Endothelial cell of umbilical vein (primary cell): Measurements from ENCODE around the gene MRTFA. TPM values are rescaled to one million over a fixed set of nuclear protein-coding genes. Genes with fewer than 3 reads are reported as not detected.

Experiments used
- BruUV-seq: library from RNA; stranded (reverse); fragments of 400-500 nt; replicated peaks from 2 replicates; lab custom pipeline; 2021; lab: Mats Ljungman, UMichigan
- CTCF ChIA-PET: fragments of 300-600, 350-600 bp; sonication (Branson Sonifier 250); formaldehyde crosslinking; loops from one replicate; lab custom pipeline; 2021; ENCODE audit warnings: antibody characterized with exemption, inconsistent platforms; lab: Charles Lee
- POLR2A ChIA-PET: fragments of 300-600, 350-600 bp; sonication (Branson Sonifier 250); formaldehyde crosslinking; loops from one replicate; lab custom pipeline; 2021; ENCODE audit warnings: antibody characterized with exemption, inconsistent platforms; lab: Charles Lee
- DNase-seq: peaks from one replicate; pipeline ENCODE4 v3.0.0-alpha.2; 2011; ENCODE audit warnings: low read depth, low spot score
- FAIRE-seq: peaks from 2 replicates; lab custom pipeline; 2011; peaks lifted over from hg19 to GRCh38; lab: Jason Lieb, UNC
- H2AFZ ChIP-seq: 2 replicates; pipeline ENCODE4 v1.6.0; 2012; ENCODE audit warnings: low read depth, low read length, control low read depth, inconsistent platforms
- H3K27ac ChIP-seq: 2 replicates; pipeline ENCODE4 v1.5.1; 2011; ENCODE audit warnings: low read depth, mild to moderate bottlenecking, control low read depth, low read length, moderate library complexity; ENCODE audit not compliant: insufficient read depth
- H3K27me3 ChIP-seq, 2 experiments: 2 replicates each; pipeline versions ENCODE4 v1.6.0 to v1.6.1; 2011; ENCODE audit warnings: low read length in 2 of 2, mixed read lengths in 1 of 2; ENCODE audit not compliant: control insufficient read depth in 2 of 2, insufficient read depth in 2 of 2
- H3K36me3 ChIP-seq, 2 experiments: 2 replicates in 1 of 2; 3 replicates in 1 of 2; pipeline ENCODE4 v1.5.1; 2011; ENCODE audit warnings: low read length in 2 of 2, mild to moderate bottlenecking in 1 of 2, moderate library complexity in 1 of 2; ENCODE audit not compliant: control insufficient read depth in 2 of 2, insufficient read depth in 2 of 2; ENCODE audit errors: extremely low read depth in 1 of 2
- H3K4me1 ChIP-seq: 3 replicates; pipeline ENCODE4 v1.5.1; 2011; ENCODE audit warnings: mild to moderate bottlenecking, low read length; ENCODE audit not compliant: control insufficient read depth, insufficient read depth; ENCODE audit errors: extremely low read depth
- H3K4me2 ChIP-seq: 2 replicates; pipeline ENCODE4 v1.6.1; 2011; ENCODE audit warnings: low read length, control low read depth, mixed read lengths; ENCODE audit not compliant: insufficient read depth
- H3K4me3 ChIP-seq, 3 experiments: fragments of 200-600 bp in 1 of 3; sonication (generic), shearing (Covaris generic) in 1 of 3; replicated peaks in 1 of 3; 2 replicates each; pipeline ENCODE4 v1.5.1; 2011 to 2016; ENCODE audit warnings: control low read depth in 3 of 3, low read length in 3 of 3, mild to moderate bottlenecking in 2 of 3, inconsistent platforms in 1 of 3, low read depth in 1 of 3, moderate library complexity in 1 of 3; ENCODE audit not compliant: insufficient read depth in 1 of 3
- H3K79me2 ChIP-seq: 2 replicates; pipeline ENCODE4 v1.6.0; 2012; ENCODE audit warnings: low read length, inconsistent platforms; ENCODE audit not compliant: control insufficient read depth, insufficient read depth
- H3K9ac ChIP-seq: replicated peaks from 2 replicates; pipeline ENCODE3; 2011; ENCODE audit warnings: low read length, control low read depth; ENCODE audit not compliant: insufficient read depth; ENCODE audit errors: extremely low read depth
- H3K9me1 ChIP-seq: replicated peaks from 3 replicates; pipeline ENCODE4 v1.6.0; 2011; ENCODE audit warnings: mild to moderate bottlenecking, low read length; ENCODE audit not compliant: control insufficient read depth, insufficient read depth; ENCODE audit errors: extremely low read depth
- H3K9me3 ChIP-seq: replicated peaks from 2 replicates; pipeline ENCODE4 v1.5.1; 2012; ENCODE audit warnings: low read length, inconsistent platforms; ENCODE audit not compliant: control insufficient read depth, insufficient read depth
- H4K20me1 ChIP-seq: replicated peaks from 2 replicates; pipeline ENCODE3; 2011; ENCODE audit warnings: mild to moderate bottlenecking, low read length; ENCODE audit not compliant: control insufficient read depth, insufficient read depth; ENCODE audit errors: extremely low read depth
- CTCF ChIP-seq, 2 donors: IDR thresholded peaks; 1 replicate in 1 of 2; 2 replicates in 1 of 2; pipeline ENCODE4 v1.5.1; 2011; ENCODE audit warnings: low read length in 2 of 2, mild to moderate bottlenecking in 2 of 2, moderate library complexity in 2 of 2, control low read depth in 1 of 2, inconsistent platforms in 1 of 2, low read depth in 1 of 2; ENCODE audit not compliant: insufficient read depth in 1 of 2; ENCODE audit errors: extremely low read depth in 1 of 2
- EZH2 ChIP-seq: IDR thresholded peaks from 2 replicates; pipeline ENCODE4 v1.6.1; 2012; ENCODE audit warnings: borderline replicate concordance, low read depth, mild to moderate bottlenecking, moderate library complexity, low read length, inconsistent platforms; ENCODE audit not compliant: severe bottlenecking
- FOS ChIP-seq: IDR thresholded peaks from 2 replicates; pipeline ENCODE4 v1.6.1; 2011; ENCODE audit warnings: mild to moderate bottlenecking, low read length, moderate library complexity, borderline replicate concordance; ENCODE audit not compliant: insufficient read depth
- GATA2 ChIP-seq: IDR thresholded peaks from 2 replicates; pipeline ENCODE4 v1.7.0; 2011; ENCODE audit warnings: low read depth, mild to moderate bottlenecking, moderate library complexity, mixed read lengths, low read length; ENCODE audit not compliant: insufficient read length, insufficient read depth
- JUN ChIP-seq: IDR thresholded peaks from 2 replicates; pipeline ENCODE4 v1.6.1; 2011; ENCODE audit warnings: borderline replicate concordance, low read depth; ENCODE audit not compliant: insufficient read length, insufficient read depth
- MAX ChIP-seq: IDR thresholded peaks from 2 replicates; pipeline ENCODE4 v1.6.1; 2011; ENCODE audit not compliant: insufficient read depth, insufficient read length
- MYC ChIP-seq: IDR thresholded peaks from one replicate; pipeline ENCODE4 v1.6.1; 2011; ENCODE audit warnings: mild to moderate bottlenecking, low read depth, low read length
- POLR2A ChIP-seq: IDR thresholded peaks from 2 replicates; pipeline ENCODE4 v1.6.1; 2012; ENCODE audit warnings: low read depth, mild to moderate bottlenecking, control low read depth, low read length
- POLR2AphosphoS5 ChIP-seq: IDR thresholded peaks from 2 replicates; pipeline ENCODE4 v1.6.1; 2012; ENCODE audit warnings: low read depth, mild to moderate bottlenecking, control low read depth, low read length, moderate library complexity; ENCODE audit not compliant: insufficient read depth
- dilution Hi-C: fragments of 300-500 bp; cut with MboI; formaldehyde crosslinking; loops from one replicate; pipeline ENCODE4 v1.15.0; 2019; ENCODE audit warnings: low sequenced_read_pairs; ENCODE audit not compliant: extremely low pct_ligation_motif_present
- intact Hi-C: fragments of 100-400 bp; cut with micrococcal nuclease; formaldehyde crosslinking; loops from one replicate; pipeline ENCODE4 v1.10.0; 2022
- polyA plus RNA-seq, 4 experiments: library from polyadenylated mRNA; depleted of rRNA in 3 of 4; stranded (reverse) in 3 of 4; unstranded in 1 of 4; fragments of >200 nt; gene quantifications; 2 replicates each; pipeline versions ENCODE4 v1.2.1 to v1.2.3, GENCODE V29; 2011 to 2012; ENCODE audit warnings: missing spikeins in 1 of 4
- total RNA-seq: library from RNA; stranded (reverse); gene quantifications from 2 replicates; pipeline ENCODE4 v1.2.3, GENCODE V29; 2021

MRTFA gene
- total and polyA plus RNA-seq, 2 donors (not counting 3 experiments of a cell fraction or from before 2014, with no cell fraction given) = 13.6 to 44.1 TPM

GRCh38 chr22:40499209-40499623, 137.3 kb downstream of the MRTFA start:
- Histone ChIP-seq H3K79me2 (peaks cover 5% of the 10 kb centered on the region), H3K36me3 (no peaks in the 10 kb centered on the region), H3K9me1 (no peaks in the 10 kb centered on the region), H3K4me2 (peak overlapping the region; percentile 82), H3K9me3 (no peaks in the 10 kb centered on the region), H4K20me1 (no peaks in the 10 kb centered on the region), H3K4me3 (peak overlapping the region in 2 of 3 experiments; percentile 27 to 36), H3K27me3 (no peaks in the 10 kb centered on the region), H3K27ac (peak overlapping the region; percentile 90), H2AFZ (no peak overlapping the region), H3K9ac (peak overlapping the region; percentile 69), H3K4me1 (peaks cover 21% of the 10 kb centered on the region)
- dilution Hi-C loops = no loop called here
- DNase-seq = peak; percentile 89
- POLR2A ChIA-PET = no interaction called here
- CTCF ChIA-PET = interaction anchor here (0.6 to 2.1 kb wide), 2 partner anchors 10 to 125 kb away, joined by 3 to 8 read pairs; no protein-coding TSS in a partner anchor
- FAIRE-seq = peak; percentile 85
- no TSS peak for BruUV-seq
- peak; percentile 90 for TF ChIP-seq GATA2
- TF ChIP-seq CTCF (IDR thresholded peaks at IDR 0.05; ENCODE audit: extremely low read depth in 1 of 2, insufficient read depth in 1 of 2, low read depth in 1 of 2, low read length in 2 of 2) = no peak
- TF ChIP-seq FOS = peak; percentile 97
- peak; percentile 81 for TF ChIP-seq JUN
- no peak for TF ChIP-seq MYC
- TF ChIP-seq EZH2 = no peak
- no peak for TF ChIP-seq MAX
- peak; percentile 67 for TF ChIP-seq POLR2AphosphoS5
- TF ChIP-seq POLR2A = peak; percentile 34
- intact Hi-C loops = no loop called here
